IMR-90 (cell line): ENCODE results near the gene PDGFRA. TPM values are rescaled to one million over a fixed set of nuclear protein-coding genes. Genes with fewer than 3 reads are reported as not detected.

Experiments
- POLR2A ChIP-seq: IDR thresholded peaks from 2 replicates; pipeline ENCODE4 v1.6.1; 2012; ENCODE audit warnings: mild to moderate bottlenecking, low read depth, low read length
- RAD21 ChIP-seq: IDR thresholded peaks from 2 replicates; pipeline ENCODE4 v1.6.1; 2012; ENCODE audit warnings: low read length, improper control_type of control experiment
- SMC3 ChIP-seq: fragments of 150-350 bp; IDR thresholded peaks from 2 replicates; pipeline ENCODE4 v1.6.1; 2016; ENCODE audit warnings: low read depth, mild to moderate bottlenecking, antibody characterized with exemption, low read length, moderate library complexity
- USF2 ChIP-seq: fragments of 150-350 bp; IDR thresholded peaks from 2 replicates; pipeline ENCODE4 v1.6.1; 2017; ENCODE audit warnings: mild to moderate bottlenecking, antibody characterized with exemption, low read length, low read depth
- polyA plus RNA-seq, 3 experiments: library from polyadenylated mRNA; depleted of rRNA; stranded (reverse); fragments of >200 nt; gene quantifications; 2 replicates each; pipeline ENCODE4 v1.2.3, GENCODE V29; 2012; ENCODE audit warnings: low replicate concordance in 1 of 3
- total RNA-seq: library from RNA; depleted of rRNA; stranded (reverse); fragments of >200 nt; gene quantifications from 2 replicates; pipeline ENCODE4 v1.2.3, GENCODE V29; 2012

The PDGFRA gene
- total and polyA plus RNA-seq, 2 of the 4 experiments (the other 2 are of a cell fraction), result 60.8 to 168 TPM

- no peak for TF ChIP-seq USF2
- peak; percentile 68 for TF ChIP-seq SMC3
- 0 out of 2 replicates have a peak, but pooled peaks have one; percentile 19 for TF ChIP-seq POLR2A
- peak; percentile 91 for TF ChIP-seq RAD21
Observed at GRCh38 chr4:54233697-54234496, 4.8 kb downstream of the PDGFRA start (continued).
